ENCODE data around the gene BUD31. TPM values are rescaled to one million over a fixed set of nuclear protein-coding genes. Genes with fewer than 3 reads are reported as not detected.

BUD31 gene
- total and polyA plus RNA-seq, 10 of the 15 experiments (the other 5 are each of a cell fraction or from before 2014, with no cell fraction given) = 74.2 to 317 (median 130) TPM

GRCh38 chr7:99369767-99370391 is 38.9 kb upstream of the BUD31 start:
- intact Hi-C loops (cut with micrococcal nuclease; ENCODE audit: unreplicated experiment) = loop anchor here (5.0 kb wide), 1 partner anchor 37 kb away; the partner anchor contains the start of genes BUD31 and PDAP1

More at GRCh38 chr7:99369767-99370391, 38.9 kb upstream of the BUD31 start:
- Histone ChIP-seq H3K36me3 (ENCODE audit: control insufficient read depth in 2 of 2, insufficient read depth in 2 of 2, low read length in 1 of 2) (peaks cover 9 to 13% of the 10 kb centered on the region in 2 experiments; a peak in 3 of 4 replicates), H3K27me3 (replicated peaks in 1 of 2; ENCODE audit: control insufficient read depth in 2 of 2, insufficient read depth in 2 of 2, low read length in 1 of 2) (no peaks in the 10 kb centered on the region), H3K4me2 (ENCODE audit: control insufficient read depth, insufficient read depth) (no peak overlapping the region), H3K9ac (ENCODE audit: control insufficient read depth, insufficient read depth, low read length) (no peak overlapping the region), H2AFZ (ENCODE audit: control insufficient read depth, low read depth, low read length) (no peak overlapping the region), H3K4me3 (no peak overlapping the region), H3K79me2 (ENCODE audit: control insufficient read depth, insufficient read depth, low read length) (peaks cover 4% of the 10 kb centered on the region), H3K9me3 (replicated peaks; ENCODE audit: control insufficient read depth, insufficient read depth, low read length) (no peaks in the 10 kb centered on the region), H4K20me1 (ENCODE audit: control insufficient read depth, insufficient read depth) (no peaks in the 10 kb centered on the region), H3K4me1 (ENCODE audit: control insufficient read depth, insufficient read depth, low read length) (no peaks in the 10 kb centered on the region), H3K27ac (ENCODE audit: control insufficient read depth, insufficient read depth) (no peak overlapping the region)
- no peak for DNase-seq (ENCODE audit: low read depth, low spot score)
- POLR2A ChIA-PET = no interaction called here
- RAD21 ChIA-PET (ENCODE audit: unreplicated experiment) = no interaction called here
- in situ Hi-C loops (cut with MboI) = no loop called here
- SMC1A ChIA-PET (ENCODE audit: uncharacterized antibody, unreplicated experiment) = interaction anchor here (1.0 to 1.5 kb wide), 2 partner anchors 11 to 17 kb away, joined by 3 read pairs; no protein-coding TSS in a partner anchor
- no TSS peak for BruUV-seq (replicated peaks)
- WGBS (ENCODE audit: insufficient coverage, insufficient replicate concordance, low lambda C conversion rate, missing lambda C conversion rate) = 77% methylated on average over 8 of the region's 9 CpGs
- ATAC-seq = no peak
- CTCF ChIA-PET = no interaction called here
- TF ChIP-seq DPF2 (IDR thresholded peaks at IDR 0.05) = no peak
- no peak for TF ChIP-seq NR2C2 (IDR thresholded peaks at IDR 0.05; ENCODE audit: borderline replicate concordance, control insufficient read depth, insufficient read length, low read depth)
- TF ChIP-seq NFIC (IDR thresholded peaks at IDR 0.05; ENCODE audit: low read depth, low read length) = no peak
- no peak for TF ChIP-seq PML (IDR thresholded peaks at IDR 0.05; ENCODE audit: low read length)
- TF ChIP-seq ZBTB4 (CRISPR knock-in tag; IDR thresholded peaks at IDR 0.05) = no peak
- no peak for TF ChIP-seq MEF2B (IDR thresholded peaks at IDR 0.05; ENCODE audit: partially characterized antibody, poor library complexity, severe bottlenecking)
- TF ChIP-seq IKZF1 (conservative IDR thresholded peaks at IDR 0.05) = no peak
- no peak for TF ChIP-seq E2F4 (IDR thresholded peaks at IDR 0.05; ENCODE audit: low read depth, low read length)
- TF ChIP-seq LARP7 (IDR thresholded peaks at IDR 0.05) = no peak
- no peak for TF ChIP-seq SREBF1 (IDR thresholded peaks at IDR 0.05; ENCODE audit: low read length)
- TF ChIP-seq TAF1 (IDR thresholded peaks at IDR 0.05; ENCODE audit: borderline replicate concordance, low read depth, low read length) = no peak
- TF ChIP-seq IRF4 (IDR thresholded peaks at IDR 0.05; ENCODE audit: low read depth, low read length) = no peak
- TF ChIP-seq MYB (IDR thresholded peaks at IDR 0.05; ENCODE audit: borderline replicate concordance, low read depth, low read length) = no peak
- no peak for TF ChIP-seq NR2F1 (conservative IDR thresholded peaks at IDR 0.05)
- TF ChIP-seq USF1 (IDR thresholded peaks at IDR 0.05; ENCODE audit: borderline replicate concordance, extremely low read length, insufficient read depth, low read depth, low read length) = no peak
- no peak for TF ChIP-seq MTA3 (IDR thresholded peaks at IDR 0.05; ENCODE audit: borderline replicate concordance, low read length)
- FAIRE-seq = no peak
